ENCODE measurements around the gene SAE1. TPM values are rescaled to one million over a fixed set of nuclear protein-coding genes. Genes with fewer than 3 reads are reported as not detected.

SAE1 gene
- total RNA-seq, 1 experiment from 2014 or later = 179 TPM

DNA sequence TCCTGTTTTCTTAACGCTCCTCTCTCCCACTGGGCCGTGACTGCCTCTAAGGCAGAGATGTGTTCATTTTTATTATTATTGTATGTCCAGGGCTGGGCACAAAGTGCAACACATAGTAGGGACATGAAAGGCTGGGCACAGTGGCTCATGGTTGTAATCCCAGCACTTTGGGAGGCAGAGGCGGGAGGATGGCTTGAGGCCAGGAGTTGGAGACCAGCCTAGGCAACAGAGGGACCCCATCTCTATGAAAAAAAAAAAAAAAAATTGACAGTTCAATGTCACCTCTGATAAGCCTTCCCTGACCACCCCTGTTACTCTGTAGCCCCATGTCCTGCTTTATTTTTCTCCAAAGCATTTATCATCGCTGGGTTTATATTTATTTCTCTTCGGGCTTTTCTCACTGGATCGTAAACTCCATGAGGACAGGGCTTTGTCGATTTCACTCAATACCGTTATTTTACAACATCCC lies 481 bp upstream of the SAE1 start:
- no peak for DNase-seq (ENCODE audit: low spot score)

DNA sequence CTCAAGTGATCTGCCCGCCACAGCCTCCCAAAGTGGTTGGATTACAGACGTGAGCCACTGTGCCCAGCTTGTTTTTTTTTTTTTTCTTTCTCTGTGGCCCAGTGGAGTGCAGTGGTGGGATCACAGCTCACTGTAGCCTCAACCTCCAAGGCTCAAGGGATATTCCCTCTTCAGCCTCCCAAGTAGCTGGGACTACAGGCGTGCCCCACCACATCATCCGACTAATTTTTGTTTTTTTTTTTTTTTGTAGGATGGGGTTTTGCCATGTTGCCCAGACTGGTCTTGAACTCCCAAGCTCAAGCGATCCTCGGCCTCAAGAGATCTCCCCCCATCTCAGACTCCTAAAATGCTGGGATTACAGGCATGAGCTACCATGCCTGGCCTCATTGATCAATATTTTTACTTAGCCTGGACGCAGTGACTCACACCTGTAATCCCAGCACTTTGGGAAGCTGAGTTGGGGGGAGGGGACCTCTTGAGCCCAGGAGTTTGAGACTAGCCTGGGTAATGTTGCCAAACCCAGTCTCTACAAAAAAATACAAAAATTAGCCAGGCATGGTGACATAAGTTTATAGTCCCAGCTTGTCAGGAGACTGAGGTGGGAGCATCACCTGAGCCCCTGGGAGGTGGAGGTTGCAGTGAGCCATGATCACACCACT lies 1.7 kb downstream of the SAE1 start:
- DNase-seq (ENCODE audit: low spot score) = no peak

DNA sequence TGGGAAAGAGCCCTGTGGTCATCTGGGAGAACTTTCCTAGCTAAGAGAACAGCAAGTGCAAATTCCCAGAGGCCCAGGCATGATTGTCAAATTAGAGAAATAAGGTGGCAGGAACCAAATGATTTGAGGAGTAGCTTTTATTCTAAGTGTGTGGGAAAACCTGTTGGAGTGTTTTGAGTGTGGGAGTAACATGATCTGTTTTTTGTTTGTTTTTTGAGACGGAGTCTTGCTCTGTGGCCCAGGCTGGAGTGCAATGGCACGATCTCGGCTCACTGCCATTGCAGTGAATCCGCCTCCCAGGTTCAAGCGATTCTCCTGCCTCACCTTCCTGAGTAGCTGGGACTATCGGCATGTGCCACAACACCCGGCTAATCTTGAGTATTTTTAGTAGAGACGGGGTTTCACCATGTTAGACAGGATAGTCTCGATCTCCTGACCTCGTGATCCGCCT lies 2.4 kb downstream of the SAE1 start:
- DNase-seq (ENCODE audit: low spot score) = no peak

DNA sequence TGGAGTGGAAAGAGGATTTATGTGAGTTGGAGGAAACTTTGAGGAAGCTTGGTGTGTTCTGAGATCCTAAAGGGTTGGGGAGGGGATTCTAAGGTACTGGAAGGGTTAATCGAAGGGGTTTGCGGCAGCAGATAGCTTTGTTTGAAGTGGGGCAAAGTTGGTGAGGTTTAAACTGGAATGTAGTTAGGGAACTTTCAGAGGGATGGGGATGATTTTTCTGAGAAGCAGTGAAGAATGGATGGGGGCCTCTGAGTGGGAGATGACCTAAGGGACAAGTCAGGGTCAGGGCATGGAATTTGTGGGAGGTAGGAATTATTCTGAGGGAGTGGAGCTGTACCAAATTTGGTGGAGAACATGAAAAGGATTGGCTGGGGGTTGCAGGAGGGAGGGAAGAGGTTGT lies 3.9 kb downstream of the SAE1 start:
- no peak for DNase-seq (ENCODE audit: low spot score)

DNA sequence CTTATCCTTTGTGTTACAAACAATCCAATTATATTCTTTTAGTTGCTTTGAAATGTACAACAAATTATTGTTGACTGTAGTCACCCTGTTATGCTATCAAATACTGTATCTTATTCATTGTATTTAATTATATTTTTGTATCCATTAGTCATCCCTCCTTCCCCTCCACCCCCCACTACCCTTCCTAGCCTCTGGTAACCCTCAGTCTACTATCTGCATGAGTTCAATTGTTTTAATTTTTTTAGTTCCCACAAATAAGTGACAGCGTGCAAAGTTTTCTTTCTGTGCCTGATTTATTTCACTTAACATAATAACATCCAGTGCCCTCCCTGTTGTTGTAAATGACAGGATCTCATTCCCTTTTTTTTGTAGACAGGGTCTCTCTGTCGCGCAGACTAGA lies 4.5 kb downstream of the SAE1 start:
- DNase-seq (ENCODE audit: low spot score) = no peak

DNA sequence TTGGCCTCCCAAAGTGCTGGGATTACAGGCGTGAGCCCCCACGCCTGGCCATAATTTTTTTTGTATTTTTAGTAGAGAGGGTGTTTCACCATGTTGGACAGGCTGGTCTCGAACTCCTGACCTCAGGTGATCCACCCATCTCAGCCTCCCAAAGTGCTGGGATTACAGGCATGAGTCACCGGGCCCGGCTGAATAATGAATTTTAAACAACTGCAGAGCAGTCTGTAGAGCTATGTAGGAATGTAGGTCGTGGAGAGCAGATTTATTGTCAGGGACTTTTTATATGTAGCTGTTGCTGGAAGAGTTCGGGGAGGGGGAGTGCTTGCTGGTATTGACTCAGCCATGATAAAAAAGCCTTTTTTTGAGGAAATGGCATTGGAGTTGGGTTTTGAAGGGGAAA lies 10.6 kb downstream of the SAE1 start:
- DNase-seq (ENCODE audit: low spot score) = peak; percentile 76

DNA sequence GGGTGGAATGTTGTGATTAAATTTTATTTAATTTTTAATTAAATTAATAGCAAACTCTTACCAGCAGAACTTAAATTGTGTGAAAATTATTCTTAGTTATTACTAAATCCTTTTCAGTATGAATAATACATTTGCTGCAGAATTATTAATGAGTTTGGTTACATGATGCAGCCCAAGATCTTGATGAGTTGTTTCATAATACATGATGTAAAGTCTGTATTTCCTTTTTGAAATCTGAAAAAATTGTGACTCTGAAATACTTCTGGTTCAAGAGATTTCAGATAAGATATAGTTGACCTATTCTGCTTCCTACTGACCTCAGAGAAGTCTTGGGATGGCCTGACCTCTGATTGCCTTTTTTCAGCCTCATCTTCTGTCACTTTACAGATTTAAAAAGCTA lies 11.1 kb downstream of the SAE1 start:
- no peak for DNase-seq (ENCODE audit: low spot score)

DNA sequence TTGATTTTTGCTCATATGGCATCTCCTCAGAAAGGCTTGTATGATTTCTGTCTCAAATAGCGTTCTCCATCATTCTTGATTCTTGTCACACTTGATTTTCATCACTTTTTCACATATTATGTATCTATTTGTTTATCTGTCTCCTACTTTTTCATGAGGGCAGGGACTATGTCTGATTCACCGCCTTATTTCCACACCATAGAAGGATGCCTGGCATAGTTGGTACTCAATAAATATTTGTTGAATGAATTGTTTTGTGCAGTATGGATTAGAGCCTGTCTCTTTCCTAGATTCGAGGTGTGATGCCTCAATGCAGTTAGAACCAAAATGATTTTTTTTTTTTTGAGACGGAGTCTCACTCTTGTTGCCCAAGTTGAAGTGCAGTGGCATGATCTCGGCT lies 12.1 kb downstream of the SAE1 start:
- DNase-seq (ENCODE audit: low spot score) = no peak

DNA sequence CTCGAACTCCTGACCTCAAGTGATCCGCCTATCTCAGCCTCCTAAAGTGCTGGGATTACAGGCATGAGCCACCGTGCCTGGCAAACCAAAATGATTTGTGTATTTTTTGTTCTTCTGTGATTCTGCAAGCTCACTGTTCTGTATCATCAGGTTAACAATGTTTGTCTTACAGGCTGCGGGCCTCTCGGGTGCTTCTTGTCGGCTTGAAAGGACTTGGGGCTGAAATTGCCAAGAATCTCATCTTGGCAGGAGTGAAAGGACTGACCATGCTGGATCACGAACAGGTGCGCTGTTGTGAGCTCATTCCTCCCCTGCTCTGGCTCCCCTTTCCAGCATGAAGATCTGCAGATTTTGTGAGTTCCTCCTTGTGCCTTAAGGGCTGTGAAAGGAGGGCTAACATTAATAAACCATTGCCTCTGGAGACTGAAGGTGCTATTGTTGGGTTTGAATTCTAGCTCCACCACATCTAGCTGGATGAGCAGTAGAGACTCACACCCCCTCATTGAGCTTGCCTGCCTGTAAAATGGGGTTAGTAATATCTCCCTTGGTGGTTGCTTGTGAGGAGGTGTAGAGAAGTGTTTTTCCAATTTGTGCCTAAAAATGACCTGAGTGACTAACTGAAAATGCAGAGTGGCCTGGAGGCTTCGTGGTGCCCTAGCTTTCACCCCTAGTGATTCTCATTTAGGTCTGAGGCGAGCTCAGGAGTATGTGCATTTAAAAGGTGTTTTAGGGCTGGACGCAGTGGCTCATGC lies 12.9 kb downstream of the SAE1 start:
- DNase-seq (ENCODE audit: low spot score) = no peak

DNA sequence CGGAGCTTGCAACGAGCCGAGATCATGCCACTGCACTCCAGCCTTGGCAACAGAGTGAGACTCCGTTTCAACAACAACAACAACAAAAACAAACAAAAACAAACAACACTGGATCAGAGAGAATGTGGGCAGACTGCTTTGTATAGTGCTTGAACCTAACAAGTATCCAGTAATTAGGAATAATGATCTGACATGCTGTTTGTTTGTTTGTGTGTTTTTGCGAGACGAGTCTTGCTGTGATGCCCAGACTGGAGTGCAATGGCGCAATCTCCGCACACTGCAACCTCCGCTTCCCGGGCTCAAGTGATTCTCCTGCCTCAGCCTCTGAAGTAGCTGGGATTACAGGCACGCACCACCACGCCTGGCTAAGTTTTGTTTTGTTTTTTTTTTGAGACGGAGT lies 14.0 kb downstream of the SAE1 start:
- DNase-seq (ENCODE audit: low spot score) = no peak

DNA sequence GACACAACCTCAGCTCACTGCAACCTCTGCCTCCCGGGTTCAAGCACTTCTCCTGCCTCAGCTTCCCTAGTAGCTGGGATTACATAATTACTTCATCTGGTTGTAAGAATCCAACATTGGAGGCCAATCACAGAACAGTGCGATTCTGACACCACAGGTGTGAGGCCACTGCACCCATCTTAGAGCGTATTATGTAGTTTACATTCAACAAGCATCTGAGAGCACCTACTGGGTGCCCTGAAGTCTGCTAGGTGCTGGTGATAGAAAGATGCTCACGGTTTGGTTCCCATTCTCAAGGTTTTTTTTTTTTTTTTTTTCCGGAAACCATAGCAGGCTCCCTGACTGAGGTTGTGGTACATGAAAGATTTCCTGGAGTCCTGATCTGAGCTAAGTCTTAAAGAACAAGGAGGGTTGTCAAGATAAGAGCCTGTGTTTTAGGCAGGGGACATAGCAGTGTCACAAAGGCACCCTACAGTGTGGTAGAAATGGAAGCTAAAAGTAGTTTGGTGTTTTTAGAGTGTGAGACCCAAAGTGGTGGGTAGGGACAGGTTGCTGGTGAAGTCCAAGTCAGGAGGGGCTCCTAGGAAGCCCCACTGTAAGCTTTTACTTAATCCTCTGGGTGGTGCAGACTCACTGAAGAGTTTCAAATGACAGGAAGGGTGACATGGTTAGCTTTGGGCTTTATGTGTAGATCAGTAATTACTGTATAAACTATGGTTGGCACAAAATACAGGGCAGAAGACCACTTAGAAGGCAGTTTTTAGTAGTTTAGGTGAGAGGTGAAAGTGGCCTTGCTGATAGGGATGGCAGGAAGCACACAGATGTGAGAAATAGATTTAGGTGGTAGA lies 15.2 kb downstream of the SAE1 start:
- DNase-seq (ENCODE audit: low spot score) = no peak

DNA sequence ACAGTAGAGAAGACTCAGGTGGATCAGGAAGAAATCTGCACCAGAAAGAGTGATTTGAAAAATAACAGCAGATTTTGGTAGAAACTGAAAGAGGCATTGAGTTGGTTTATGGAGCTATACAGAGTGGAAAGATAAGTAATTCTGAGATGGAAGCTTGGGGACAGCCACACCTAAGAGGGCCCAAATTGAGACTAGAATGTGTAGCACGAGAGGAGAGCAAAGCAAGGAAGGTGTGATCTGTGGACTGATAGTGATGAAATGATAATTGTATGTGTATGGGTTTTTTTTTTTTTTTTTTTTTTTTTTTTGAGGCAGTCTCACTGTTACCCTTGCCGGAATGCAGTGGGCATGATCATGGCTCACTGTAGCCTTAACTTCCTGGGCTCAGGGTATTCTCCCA lies 16.3 kb downstream of the SAE1 start:
- no peak for DNase-seq (ENCODE audit: low spot score)

DNA sequence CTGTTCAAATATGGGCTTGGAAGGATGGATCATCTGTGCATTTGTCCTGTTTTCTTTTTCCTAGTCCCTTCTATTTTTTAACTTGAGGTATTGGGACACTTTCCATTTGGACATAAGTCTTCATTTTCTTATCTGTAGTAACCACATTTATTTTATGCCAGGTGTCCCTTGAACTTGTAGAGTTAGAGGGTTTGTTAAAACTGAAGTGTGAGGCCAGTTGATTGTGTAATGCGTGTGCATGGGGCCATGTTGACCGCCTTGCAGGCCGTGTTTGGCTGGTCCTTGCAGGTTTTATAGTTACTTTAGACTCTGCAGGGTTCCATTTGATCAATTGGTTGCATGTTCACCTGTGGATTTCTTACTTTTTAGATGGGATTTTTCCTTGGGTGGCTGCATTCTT lies 21.0 kb downstream of the SAE1 start:
- no peak for DNase-seq (ENCODE audit: low spot score)

DNA sequence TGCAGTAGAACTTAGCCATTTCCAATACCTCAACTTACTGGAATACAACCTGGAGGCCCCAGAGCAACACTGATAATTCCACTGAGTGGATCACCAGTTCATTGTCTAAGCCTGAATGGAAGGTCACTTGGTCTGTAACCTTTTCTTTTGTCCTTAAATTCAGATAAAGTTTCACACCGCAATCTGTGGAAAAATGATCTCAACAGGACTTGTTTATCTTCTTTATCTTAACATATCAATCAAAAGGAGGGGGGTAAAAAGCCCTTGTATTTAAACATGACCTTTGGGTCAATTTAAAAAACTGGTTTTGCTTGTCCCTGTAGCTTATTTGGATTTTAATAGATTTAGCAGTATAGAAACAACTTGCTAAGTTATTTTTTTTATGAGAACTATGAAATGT lies 21.6 kb downstream of the SAE1 start:
- no peak for DNase-seq (ENCODE audit: low spot score)

DNA sequence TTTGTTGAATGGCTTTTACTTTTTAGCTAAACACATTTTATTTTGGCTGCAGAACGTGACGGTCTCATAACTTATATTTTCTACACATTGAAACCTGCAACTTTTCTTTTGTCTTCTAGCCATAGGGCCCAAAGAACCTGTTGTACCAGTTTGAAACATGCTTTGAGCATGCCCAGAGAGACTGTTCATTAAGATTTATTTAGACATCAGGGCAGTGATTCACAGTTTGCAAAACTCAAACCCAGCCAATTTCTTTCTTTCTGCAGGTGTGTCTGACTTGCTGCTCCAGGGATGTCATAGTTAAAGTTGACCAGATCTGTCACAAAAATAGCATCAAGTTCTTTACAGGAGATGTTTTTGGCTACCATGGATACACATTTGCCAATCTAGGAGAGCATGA lies 22.0 kb downstream of the SAE1 start:
- no peak for DNase-seq (ENCODE audit: low spot score)

DNA sequence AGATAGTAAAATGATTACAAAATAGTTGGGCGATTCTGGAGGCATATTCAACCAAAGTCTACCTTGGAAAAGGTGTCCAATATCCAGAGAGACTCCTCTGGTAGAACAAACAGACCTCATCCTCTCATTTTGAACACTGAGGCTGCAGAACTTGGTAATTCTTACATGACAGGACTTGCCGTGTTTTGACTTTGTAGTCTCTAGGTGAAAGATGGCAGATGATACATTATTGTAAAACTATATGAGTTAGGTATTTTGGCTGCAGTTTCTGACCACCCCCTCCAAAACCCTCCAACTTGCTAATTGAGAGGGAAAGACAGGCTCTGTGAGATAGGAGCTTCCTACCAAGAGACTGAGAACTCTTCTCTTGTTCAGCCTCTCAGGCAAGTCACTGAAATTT lies 22.6 kb downstream of the SAE1 start:
- DNase-seq (ENCODE audit: low spot score) = no peak

DNA sequence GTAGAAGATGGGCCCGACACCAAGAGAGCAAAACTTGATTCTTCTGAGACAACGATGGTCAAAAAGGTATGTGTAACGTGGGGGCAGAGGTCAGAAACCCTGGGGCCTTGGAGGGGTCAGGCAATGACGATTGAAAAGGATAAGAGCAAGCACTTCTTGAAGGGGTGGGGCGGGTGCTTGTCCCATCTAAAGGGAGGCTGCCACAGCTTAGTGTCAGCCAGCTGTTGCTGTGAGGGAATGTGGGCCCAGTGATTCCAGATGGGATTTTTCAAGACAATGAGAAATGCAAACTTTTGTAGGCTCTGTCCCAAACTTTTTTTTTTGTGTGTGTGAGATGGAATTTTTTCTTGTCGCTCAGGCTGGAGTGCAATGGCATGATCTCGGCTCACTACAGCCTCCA lies 24.5 kb downstream of the SAE1 start:
- no peak for DNase-seq (ENCODE audit: low spot score)

DNA sequence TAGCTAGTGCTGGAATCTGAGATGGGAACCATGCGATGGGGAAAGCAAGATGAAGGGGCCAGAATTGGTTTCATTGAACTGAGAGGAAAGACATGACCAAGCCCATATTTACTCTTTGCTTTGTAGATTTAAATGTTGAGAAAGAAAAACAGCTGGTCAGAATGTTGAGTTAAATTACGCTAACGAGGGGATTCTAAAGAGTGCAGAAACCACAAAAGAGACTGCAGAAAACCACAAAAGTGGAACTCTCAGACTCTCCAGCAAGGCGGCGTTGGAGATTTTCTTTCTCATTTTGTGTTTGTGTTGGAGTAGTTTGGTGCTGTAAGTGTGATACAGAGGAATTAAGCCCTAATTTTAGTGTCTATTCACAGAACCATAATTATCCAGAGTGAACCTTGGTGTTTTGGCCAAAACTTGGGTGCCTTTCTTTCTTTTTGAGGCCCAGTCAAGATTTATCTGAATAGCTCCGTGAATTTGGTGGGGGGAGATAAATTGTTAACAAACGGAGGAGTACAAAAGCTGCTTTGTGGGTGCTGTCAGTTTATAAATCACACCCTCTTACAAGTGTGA lies 26.3 kb downstream of the SAE1 start:
- DNase-seq (ENCODE audit: low spot score) = peak; percentile 29

DNA sequence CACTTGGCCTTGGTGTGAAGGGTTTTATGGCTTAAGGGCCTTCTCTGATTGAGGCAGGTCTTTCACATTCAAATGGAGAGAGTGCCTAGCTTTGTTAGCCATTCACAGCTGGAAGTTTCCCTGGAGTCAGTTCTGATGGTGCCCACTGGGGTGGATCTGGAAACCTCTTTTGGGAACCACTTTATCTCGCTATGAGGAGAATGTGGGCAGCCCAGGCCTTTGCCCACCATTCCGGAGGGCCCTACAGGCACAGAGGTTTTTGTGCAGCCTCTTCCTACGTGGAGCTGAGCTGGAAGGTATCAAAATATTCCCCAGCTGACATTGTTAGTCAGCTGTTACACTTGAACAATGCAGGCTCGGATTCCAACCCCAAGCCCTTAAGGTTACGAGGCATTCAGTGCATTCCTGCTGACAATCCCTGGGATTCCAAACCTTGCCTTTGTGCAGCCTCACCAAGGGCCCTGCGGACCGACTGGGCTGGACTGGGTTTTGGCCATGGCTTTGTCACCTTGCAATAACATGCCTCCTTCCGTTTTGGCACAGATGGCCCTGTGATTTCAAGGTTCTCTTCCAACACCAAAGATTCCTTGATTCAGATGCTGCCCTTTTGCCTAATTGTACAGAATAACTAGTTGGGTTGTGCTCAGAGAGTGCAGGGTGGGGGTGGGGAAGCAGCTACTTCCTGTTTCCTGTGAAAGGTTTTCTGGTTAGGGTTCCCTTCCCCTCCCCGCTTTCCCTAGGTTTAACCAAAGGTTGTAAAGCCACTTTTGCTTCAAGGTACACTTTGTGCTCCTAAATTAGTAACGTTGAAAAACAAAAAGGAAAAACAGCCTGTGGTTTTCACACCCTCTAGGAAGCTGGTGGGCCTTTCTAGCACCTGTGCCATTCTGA lies 27.0 kb downstream of the SAE1 start:
- peak; percentile 62 for DNase-seq (ENCODE audit: low spot score)

DNA sequence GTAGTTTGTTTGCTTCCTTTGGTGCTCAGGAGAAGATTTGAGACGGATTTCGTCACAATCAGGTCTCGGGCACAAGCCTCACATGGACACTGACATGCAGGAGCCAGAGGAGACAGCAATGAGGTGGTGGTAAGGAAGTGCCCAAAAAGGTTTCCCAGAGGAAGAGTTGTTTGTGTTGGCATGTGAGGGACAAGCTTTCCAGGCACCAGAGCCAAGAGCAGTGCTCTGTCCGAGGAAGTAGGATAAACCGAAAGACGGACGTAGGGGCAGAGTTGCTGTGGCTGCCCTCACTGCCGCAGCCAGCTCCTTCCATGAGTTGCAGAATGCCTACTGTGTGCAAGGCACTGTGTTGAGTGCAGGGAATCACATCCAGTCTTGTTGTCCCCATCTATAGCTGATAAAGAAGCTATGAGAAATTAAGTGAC lies 27.7 kb downstream of the SAE1 start:
- no peak for DNase-seq (ENCODE audit: low spot score)

DNA sequence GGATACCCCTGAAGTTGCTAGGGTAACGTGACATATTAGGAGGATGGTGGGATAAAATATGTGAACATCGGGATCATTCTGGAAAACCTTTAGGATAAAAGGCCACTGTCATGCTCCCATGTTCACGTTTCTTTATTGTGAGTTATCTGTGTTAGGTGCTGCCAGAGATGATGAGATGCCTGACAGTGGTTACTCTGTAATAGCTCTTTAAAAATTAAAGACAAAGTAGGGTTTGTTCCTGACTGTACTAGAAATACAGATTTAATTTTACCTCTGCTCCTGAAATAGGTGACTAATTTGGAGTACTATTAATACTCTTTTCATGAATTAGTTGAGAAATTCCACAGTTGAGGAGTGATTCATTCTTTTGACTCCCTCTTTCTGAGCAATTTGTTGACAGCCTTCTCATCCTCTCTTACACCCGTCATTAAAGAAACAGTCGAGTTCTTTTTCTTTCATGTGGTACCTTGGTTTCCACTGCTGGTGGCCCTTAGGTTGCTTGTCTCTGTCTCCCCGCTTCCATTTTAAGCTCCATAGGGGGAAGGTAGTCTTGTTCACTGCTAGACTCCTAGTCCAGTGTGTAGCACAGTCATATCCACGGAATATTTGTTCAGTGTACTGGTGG lies 28.4 kb downstream of the SAE1 start:
- DNase-seq (ENCODE audit: low spot score) = peak; percentile 57

Data from A172 (cell line).